ENCODE results near the gene JAKMIP1. TPM values are rescaled to one million over a fixed set of nuclear protein-coding genes. Genes with fewer than 3 reads are reported as not detected.

The JAKMIP1 gene
- total and polyA plus RNA-seq, 2 of the 13 experiments (the other 11 are each of a cell fraction or from before 2014, with no cell fraction given), result not detected

- no peak for DNase-seq (ENCODE audit: low spot score)
- no peak for TF ChIP-seq FOXP1 (IDR thresholded peaks at IDR 0.05)
- no peak for TF ChIP-seq FOXP1 (CRISPR knock-in tag; IDR thresholded peaks at IDR 0.05)
- TF ChIP-seq RELA (CRISPR knock-in tag; IDR thresholded peaks at IDR 0.05), result no peak
- no peak for TF ChIP-seq NRL (CRISPR knock-in tag; IDR thresholded peaks at IDR 0.05; ENCODE audit: borderline replicate concordance)
- TF ChIP-seq RFX5 (IDR thresholded peaks at IDR 0.05; ENCODE audit: low read depth, low read length), result no peak
- no peak for TF ChIP-seq ZHX2 (IDR thresholded peaks at IDR 0.05; ENCODE audit: low read depth)
- TF ChIP-seq ZHX2 (CRISPR knock-in tag; IDR thresholded peaks at IDR 0.05; ENCODE audit: borderline replicate concordance), result no peak
- no peak for TF ChIP-seq NONO (IDR thresholded peaks at IDR 0.05)
- TF ChIP-seq NONO (CRISPR knock-in tag; conservative IDR thresholded peaks at IDR 0.05), result no peak
- TF ChIP-seq CBX5 (CRISPR knock-in tag; IDR thresholded peaks at IDR 0.05; ENCODE audit: borderline replicate concordance), result no peak
- no peak for TF ChIP-seq MIER3 (CRISPR knock-in tag; IDR thresholded peaks at IDR 0.05; ENCODE audit: borderline replicate concordance)
- TF ChIP-seq SRY (CRISPR knock-in tag; IDR thresholded peaks at IDR 0.05), result no peak
- Histone ChIP-seq H3K4me2 (ENCODE audit: low read depth, low read length) (no peak overlapping the region), H3K27me3 (ENCODE audit: control insufficient read depth in 1 of 2, insufficient read depth in 2 of 2, low read length in 2 of 2) (peaks cover 3 to 20% of the 10 kb centered on the region in 2 experiments; a peak in 3 of 5 replicates), H3K9ac (ENCODE audit: insufficient read depth, low read depth, low read length) (no peak overlapping the region), H2AFZ (ENCODE audit: low read length) (no peak overlapping the region), H3K36me3 (replicated peaks in 1 of 2; ENCODE audit: control insufficient read depth in 1 of 2, insufficient read depth in 2 of 2, low read length in 2 of 2) (no peaks in the 10 kb centered on the region), H4K20me1 (ENCODE audit: insufficient read depth, low read length) (no peaks in the 10 kb centered on the region), H3K27ac (ENCODE audit: extremely low read length, insufficient read depth, low read length) (no peak overlapping the region), H3K4me3 (replicated peaks in 1 of 3; ENCODE audit: insufficient read depth in 1 of 3, low read depth in 2 of 3, low read length in 3 of 3) (no peak overlapping the region), H3K9me3 (ENCODE audit: low read length) (no peaks in the 10 kb centered on the region), H3K4me1 (ENCODE audit: insufficient read depth, low read length) (no peaks in the 10 kb centered on the region), H3K79me2 (ENCODE audit: insufficient read depth, low read length) (no peaks in the 10 kb centered on the region)
- ChIA-PET POLR2A (no interaction called here), CTCF (ENCODE audit: low intra/inter-chr PET ratio, low total read pairs) (no interaction called here)
- no peak for FAIRE-seq
- 6% methylated on average over 6 of the region's 6 CpGs for WGBS (ENCODE audit: low lambda C conversion rate)
- BruUV-seq (replicated peaks), result no TSS peak
- ATAC-seq, result no peak
- intact Hi-C loops (cut with micrococcal nuclease; ENCODE audit: unreplicated experiment) (no loop called here), in situ Hi-C loops (cut with HindIII; ENCODE audit: extremely low pct_ligation_motif_present, low pct_unique_long_range_greater_than_20kb) (no loop called here)
These were observed 104.5 kb downstream of the JAKMIP1 start for GRCh38 chr4:6095897-6096296.
